WTC11 (cell line): ENCODE data around the gene ACO2. TPM values are rescaled to one million over a fixed set of nuclear protein-coding genes. Genes with fewer than 3 reads are reported as not detected.

Experiments
- ATAC-seq: fragments of 200-7000 bp; cut with Tn5 transposase; 2 replicates; pipeline ENCODE4 v1.10.0; 2021; ENCODE audit warnings: mild to moderate bottlenecking, moderate library complexity
- CTCF ChIA-PET: fragments of 300-600 bp; sonication (Branson Sonifier 250); formaldehyde crosslinking; loops from one replicate; lab custom pipeline; 2021; ENCODE audit warnings: antibody characterized with exemption; lab: Charles Lee
- POLR2A ChIA-PET: fragments of 350-600 bp; sonication (Branson Sonifier 250); formaldehyde crosslinking; loops from one replicate; lab custom pipeline; 2021; ENCODE audit warnings: antibody characterized with exemption; lab: Charles Lee
- DNase-seq: peaks from one replicate; pipeline ENCODE4 v3.0.0; 2021; ENCODE audit warnings: low spot score
- H3K27ac Mint-ChIP-seq: 2 replicates; pipeline ENCODE4 v1.8.0; 2021; ENCODE audit warnings: mixed read lengths
- H3K27me3 Mint-ChIP-seq: 2 replicates; pipeline ENCODE4 v1.8.0; 2021; ENCODE audit warnings: low read depth, mild to moderate bottlenecking, moderate library complexity, mixed read lengths
- H3K36me3 Mint-ChIP-seq: 2 replicates; pipeline ENCODE4 v1.8.0; 2021; ENCODE audit warnings: mixed read lengths
- H3K4me1 Mint-ChIP-seq: 2 replicates; pipeline ENCODE4 v1.8.0; 2022; ENCODE audit warnings: mixed read lengths
- H3K4me3 Mint-ChIP-seq: 2 replicates; pipeline ENCODE4 v1.8.0; 2021; ENCODE audit warnings: mild to moderate bottlenecking, moderate library complexity, mixed read lengths
- H3K9me3 Mint-ChIP-seq: 2 replicates; pipeline ENCODE4 v1.8.0; 2021; ENCODE audit warnings: mixed read lengths
- AFF4 ChIP-seq: sonication (generic); formaldehyde crosslinking; IDR thresholded peaks from 2 replicates; pipeline ENCODE4 v1.8.1; 2023; ENCODE audit warnings: mild to moderate bottlenecking, missing genetic modification reagents, borderline replicate concordance
- AR ChIP-seq: fragments of 250-450 bp; sonication (Bioruptor Pico); IDR thresholded peaks from 2 replicates; pipeline ENCODE4 v1.9.0; 2021; ENCODE audit warnings: mild to moderate bottlenecking
- ARID4B ChIP-seq: sonication (generic); formaldehyde crosslinking; IDR thresholded peaks from 2 replicates; pipeline ENCODE4 v1.8.0; 2023; ENCODE audit warnings: missing genetic modification reagents, mild to moderate bottlenecking, borderline replicate concordance
- CREB1 ChIP-seq: sonication (generic); formaldehyde crosslinking; IDR thresholded peaks from 2 replicates; pipeline ENCODE4 v1.8.0; 2023; ENCODE audit warnings: mild to moderate bottlenecking, missing genetic modification reagents
- CREM ChIP-seq: sonication (generic); formaldehyde crosslinking; IDR thresholded peaks from 2 replicates; pipeline ENCODE4 v1.8.1; 2022; ENCODE audit warnings: mild to moderate bottlenecking, missing genetic modification reagents, moderate library complexity
- E2F1 ChIP-seq: sonication (generic); formaldehyde crosslinking; IDR thresholded peaks from 2 replicates; pipeline ENCODE4 v1.8.0; 2022; ENCODE audit warnings: mild to moderate bottlenecking, missing genetic modification reagents
- ERG ChIP-seq: fragments of 250-450 bp; sonication (Bioruptor Pico); IDR thresholded peaks from 2 replicates; pipeline ENCODE4 v1.8.0; 2021; ENCODE audit warnings: mild to moderate bottlenecking
- GABPB1 ChIP-seq: sonication (generic); formaldehyde crosslinking; IDR thresholded peaks from 2 replicates; pipeline ENCODE4 v1.8.1; 2023; ENCODE audit warnings: mild to moderate bottlenecking, missing genetic modification reagents
- MAX ChIP-seq: sonication (generic); formaldehyde crosslinking; IDR thresholded peaks from 2 replicates; pipeline ENCODE4 v1.8.0; 2022; ENCODE audit warnings: mild to moderate bottlenecking, missing genetic modification reagents
- MYBL2 ChIP-seq: sonication (generic); formaldehyde crosslinking; IDR thresholded peaks from 2 replicates; pipeline ENCODE4 v1.8.1; 2023; ENCODE audit warnings: mild to moderate bottlenecking, moderate library complexity, missing genetic modification reagents
- OVOL2 ChIP-seq: fragments of 250-450 bp; sonication (Bioruptor Pico); IDR thresholded peaks from 2 replicates; pipeline ENCODE4 v1.9.0; 2021; ENCODE audit warnings: mild to moderate bottlenecking, borderline replicate concordance
- SP1 ChIP-seq: sonication (generic); formaldehyde crosslinking; conservative IDR thresholded peaks from 2 replicates; pipeline ENCODE4 v1.8.1; 2022; ENCODE audit warnings: missing genetic modification reagents
- TEAD1 ChIP-seq: sonication (generic); formaldehyde crosslinking; IDR thresholded peaks from 2 replicates; pipeline ENCODE4 v1.8.0; 2022; ENCODE audit warnings: mild to moderate bottlenecking, missing genetic modification reagents
- USF1 ChIP-seq: sonication (generic); formaldehyde crosslinking; IDR thresholded peaks from 2 replicates; pipeline ENCODE4 v1.8.0; 2022; ENCODE audit warnings: mild to moderate bottlenecking, missing genetic modification reagents
- ZBTB21 ChIP-seq: sonication (generic); formaldehyde crosslinking; IDR thresholded peaks from 2 replicates; pipeline ENCODE4 v1.8.1; 2023; ENCODE audit warnings: mild to moderate bottlenecking, missing genetic modification reagents, borderline replicate concordance
- ZNF317 ChIP-seq: sonication (generic); formaldehyde crosslinking; IDR thresholded peaks from 2 replicates; pipeline ENCODE4 v1.8.1; 2023; ENCODE audit warnings: low read depth, mild to moderate bottlenecking, moderate library complexity, missing genetic modification reagents, borderline replicate concordance
- ZNF396 ChIP-seq: fragments of 250-450 bp; sonication (Bioruptor Pico); IDR thresholded peaks from 2 replicates; pipeline ENCODE4 v1.8.0; 2021; ENCODE audit warnings: mild to moderate bottlenecking, moderate library complexity, borderline replicate concordance
- total RNA-seq: library from RNA; stranded (reverse); gene quantifications from 3 replicates; pipeline ENCODE4 v1.2.3, GENCODE V29; 2021

Gene ACO2
- total RNA-seq, 1 experiment from 2014 or later, result 104 TPM

- ChIA-PET CTCF (interaction anchor here (1.1 to 1.2 kb wide), 2 partner anchors 10 to 75 kb away, joined by 3 read pairs; partner anchors contain the start of genes ACO2 and PHF5A), POLR2A (interaction anchor here (1.3 to 2.5 kb wide), 3 partner anchors 10 to 12 kb away, joined by 3 to 13 read pairs (median 8); partner anchors contain the start of genes ACO2, PHF5A and TOB2)
- H3K9me3 Mint-ChIP-seq, result no peaks in the 10 kb centered on the region
- peaks cover 32% of the 10 kb centered on the region for H3K36me3 Mint-ChIP-seq
- H3K27me3 Mint-ChIP-seq, result no peaks in the 10 kb centered on the region
- 0 out of 2 replicates have a peak overlapping the region, but pooled peaks have one; percentile 36 for H3K27ac Mint-ChIP-seq
- no peak overlapping the region for H3K4me3 Mint-ChIP-seq
- ATAC-seq (no peak), DNase-seq (no peak)
- TF ChIP-seq MAX (CRISPR knock-in tag) (no peak), OVOL2 (CRISPR knock-in tag) (no peak), ZBTB21 (CRISPR knock-in tag) (no peak), AR (no peak), AFF4 (CRISPR knock-in tag) (no peak)
- no peaks in the 10 kb centered on the region for H3K4me1 Mint-ChIP-seq
These were observed 10.7 kb upstream of the ACO2 start for GRCh38 chr22:41458161-41458728.

GRCh38 chr22:41459431-41459830 lies 9.5 kb upstream of the ACO2 start:
- H3K36me3 Mint-ChIP-seq, result peaks cover 39% of the 10 kb centered on the region
- no peaks in the 10 kb centered on the region for H3K27me3 Mint-ChIP-seq
- H3K4me3 Mint-ChIP-seq, result no peak overlapping the region
- no peak overlapping the region for H3K27ac Mint-ChIP-seq
- no peaks in the 10 kb centered on the region for H3K4me1 Mint-ChIP-seq
- no peaks in the 10 kb centered on the region for H3K9me3 Mint-ChIP-seq
- no peak for DNase-seq
- ChIA-PET POLR2A (interaction anchor here (0.6 to 2.5 kb wide), 3 partner anchors 9 to 402 kb away, joined by 4 to 13 read pairs (median 8); partner anchors contain the start of genes ACO2, PHF5A and TOB2), CTCF (interaction anchor here (0.7 to 1.2 kb wide), 3 partner anchors 9 to 131 kb away, joined by 3 to 4 read pairs (median 3); partner anchors contain the start of genes ACO2 and PHF5A)
- ATAC-seq, result no peak
- no peak for TF ChIP-seq GABPB1 (CRISPR knock-in tag)
- TF ChIP-seq ARID4B (CRISPR knock-in tag), result no peak
- no peak for TF ChIP-seq ERG (CRISPR knock-in tag)
- TF ChIP-seq SP1, result no peak
- no peak for TF ChIP-seq CREB1 (CRISPR knock-in tag)
- no peak for TF ChIP-seq CREM
- no peak for TF ChIP-seq USF1 (CRISPR knock-in tag)
- TF ChIP-seq ZNF317 (CRISPR knock-in tag), result no peak
- no peak for TF ChIP-seq E2F1 (CRISPR knock-in tag)
- TF ChIP-seq ZNF396 (CRISPR knock-in tag), result no peak
- TF ChIP-seq TEAD1 (CRISPR knock-in tag), result no peak
- no peak for TF ChIP-seq MYBL2 (CRISPR knock-in tag)
